ENCODE measurements around the gene PSMD14.

PSMD14 gene

GRCh38 chr2:161427664-161428587 is 119.7 kb downstream of the PSMD14 start:
- H3K27ac ChIP-seq: no peak overlapping the region
- no peak for TF ChIP-seq CTCF (conservative IDR thresholded peaks at IDR 0.05)

DNA sequence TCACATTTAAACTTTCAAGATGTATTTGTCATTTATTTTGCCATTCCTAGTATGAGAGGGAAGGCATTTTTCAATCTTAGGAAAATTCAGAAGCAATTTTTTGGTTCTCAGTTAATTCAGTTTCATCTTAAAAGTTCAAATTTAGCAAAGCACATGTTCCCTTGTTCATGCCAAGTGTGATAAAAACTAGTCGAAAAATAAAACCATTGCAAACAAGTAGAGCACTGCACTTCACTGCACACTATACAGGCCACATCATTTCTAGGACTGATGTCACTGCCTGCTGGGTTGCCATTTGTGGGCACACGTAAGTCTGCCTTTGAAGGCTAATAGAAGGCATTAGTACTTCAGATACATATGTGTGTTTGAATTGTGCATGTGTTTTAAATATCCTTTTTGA is 122.2 kb downstream of the PSMD14 start:
- no peak for TF ChIP-seq CTCF (conservative IDR thresholded peaks at IDR 0.05)
- H3K27ac ChIP-seq: no peak overlapping the region

GRCh38 chr2:161432107-161432506 is 123.9 kb downstream of the PSMD14 start:
- no peak overlapping the region for H3K27ac ChIP-seq
- TF ChIP-seq CTCF (conservative IDR thresholded peaks at IDR 0.05): no peak

DNA sequence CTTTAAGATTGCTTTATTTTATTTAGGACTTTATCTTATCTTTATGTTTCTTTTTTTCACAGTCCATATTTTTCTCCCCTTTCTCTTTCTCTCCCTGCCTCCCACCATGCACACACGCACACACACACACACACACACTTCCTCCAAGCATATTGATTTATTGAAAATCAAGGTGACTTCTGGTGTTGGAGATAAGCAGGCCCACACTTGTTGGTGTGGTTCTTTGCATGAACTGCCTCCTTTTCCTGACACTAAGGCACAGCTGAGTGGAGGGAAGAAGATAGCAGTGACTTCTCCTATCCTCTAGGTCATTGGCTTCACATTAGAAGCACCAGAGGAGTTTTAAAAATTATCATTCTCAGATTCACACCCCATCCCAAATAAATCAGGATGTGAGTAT is 125.9 kb downstream of the PSMD14 start:
- no peak for TF ChIP-seq CTCF (conservative IDR thresholded peaks at IDR 0.05)
- H3K27ac ChIP-seq: no peak overlapping the region

GRCh38 chr2:161436411-161436810 is 128.2 kb downstream of the PSMD14 start:
- no peak for TF ChIP-seq CTCF (conservative IDR thresholded peaks at IDR 0.05)

GRCh38 chr2:161438598-161438997 is 130.4 kb downstream of the PSMD14 start:
- no peak for TF ChIP-seq CTCF (conservative IDR thresholded peaks at IDR 0.05)
- H3K27ac ChIP-seq: no peak overlapping the region

More at GRCh38 chr2:161436411-161436810, 128.2 kb downstream of the PSMD14 start:
- no peak overlapping the region for H3K27ac ChIP-seq

DNA sequence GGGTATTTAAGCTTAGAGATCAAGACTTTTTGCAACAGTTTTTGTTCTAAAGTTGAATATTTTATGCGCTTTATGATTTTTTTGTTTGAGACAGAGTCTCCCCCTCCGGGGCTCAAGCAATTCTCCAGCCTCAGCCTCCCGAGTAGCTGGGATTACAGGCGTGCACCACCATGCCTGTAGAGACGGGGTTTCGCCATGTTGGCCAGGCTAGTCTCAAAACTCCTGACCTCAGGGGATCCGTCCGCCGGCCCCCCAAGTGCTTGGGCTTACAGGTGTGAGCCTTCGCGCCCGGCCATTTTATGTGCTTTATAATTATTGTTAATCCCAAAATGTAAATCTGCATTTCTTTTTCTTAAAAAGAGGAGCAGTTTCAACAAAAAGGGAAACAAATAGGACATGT is 136.9 kb downstream of the PSMD14 start:
- H3K27ac ChIP-seq: no peak overlapping the region
- TF ChIP-seq CTCF (conservative IDR thresholded peaks at IDR 0.05): no peak

Data from VCaP (cell line).